ENCODE results near the gene BAHCC1. TPM values are rescaled to one million over a fixed set of nuclear protein-coding genes. Genes with fewer than 3 reads are reported as not detected.

The BAHCC1 gene
- total and polyA plus RNA-seq, 2 donors (not counting 3 experiments of a cell fraction or from before 2014, with no cell fraction given), result 4.7 to 11.6 TPM

- no peaks in the 10 kb centered on the region for H3K27me3 ChIP-seq (ENCODE audit: control insufficient read depth in 2 of 2, insufficient read depth in 2 of 2, low read length in 2 of 2)
- H3K27ac ChIP-seq (ENCODE audit: insufficient read depth, low read depth, low read length), result no peak overlapping the region
- POLR2A ChIA-PET, result no interaction called here
- H4K20me1 ChIP-seq (replicated peaks; ENCODE audit: control insufficient read depth, extremely low read depth, insufficient read depth, low read length), result no peaks in the 10 kb centered on the region
- CTCF ChIA-PET, result no interaction called here
- DNase-seq (ENCODE audit: low read depth, low spot score), result no peak
- H3K36me3 ChIP-seq (ENCODE audit: control insufficient read depth in 2 of 2, extremely low read depth in 1 of 2, insufficient read depth in 2 of 2, low read length in 2 of 2), result no peaks in the 10 kb centered on the region
- H3K9ac ChIP-seq (replicated peaks; ENCODE audit: extremely low read depth, insufficient read depth, low read length), result no peak overlapping the region
- peak overlapping the region; percentile 4 for H3K4me2 ChIP-seq (ENCODE audit: insufficient read depth, low read length)
- no peak for TF ChIP-seq FOS (IDR thresholded peaks at IDR 0.05; ENCODE audit: borderline replicate concordance, insufficient read depth, low read length)
- TF ChIP-seq EZH2 (IDR thresholded peaks at IDR 0.05; ENCODE audit: borderline replicate concordance, low read depth, low read length, severe bottlenecking), result no peak
- TF ChIP-seq GATA2 (IDR thresholded peaks at IDR 0.05; ENCODE audit: insufficient read depth, insufficient read length, low read depth, low read length), result no peak
- no peak for TF ChIP-seq CTCF (IDR thresholded peaks at IDR 0.05; ENCODE audit: extremely low read depth in 1 of 2, insufficient read depth in 1 of 2, low read depth in 1 of 2, low read length in 2 of 2)
- no peak for TF ChIP-seq POLR2AphosphoS5 (IDR thresholded peaks at IDR 0.05; ENCODE audit: insufficient read depth, low read depth, low read length)
- no peak for TF ChIP-seq POLR2A (IDR thresholded peaks at IDR 0.05; ENCODE audit: low read depth, low read length)
- TF ChIP-seq MYC (IDR thresholded peaks at IDR 0.05; ENCODE audit: low read depth, low read length), result no peak
- no peak for TF ChIP-seq JUN (IDR thresholded peaks at IDR 0.05; ENCODE audit: borderline replicate concordance, insufficient read depth, insufficient read length, low read depth)
- no peak for TF ChIP-seq MAX (IDR thresholded peaks at IDR 0.05; ENCODE audit: insufficient read depth, insufficient read length)
- H2AFZ ChIP-seq (ENCODE audit: low read depth, low read length), result no peak overlapping the region
- dilution Hi-C loops (cut with MboI; ENCODE audit: extremely low pct_ligation_motif_present, low sequenced_read_pairs) (no loop called here), intact Hi-C loops (cut with micrococcal nuclease) (no loop called here)
- no peaks in the 10 kb centered on the region for H3K79me2 ChIP-seq (ENCODE audit: control insufficient read depth, insufficient read depth, low read length)
- no peak for FAIRE-seq
- H3K9me3 ChIP-seq (replicated peaks; ENCODE audit: control insufficient read depth, insufficient read depth, low read length), result no peaks in the 10 kb centered on the region
- no peak overlapping the region for H3K4me3 ChIP-seq (replicated peaks in 1 of 3; ENCODE audit: insufficient read depth in 1 of 3, low read depth in 1 of 3, low read length in 3 of 3)
- no peaks in the 10 kb centered on the region for H3K9me1 ChIP-seq (replicated peaks; ENCODE audit: control insufficient read depth, extremely low read depth, insufficient read depth, low read length)
- peaks cover 19% of the 10 kb centered on the region for H3K4me1 ChIP-seq (ENCODE audit: control insufficient read depth, extremely low read depth, insufficient read depth, low read length)
- BruUV-seq (replicated peaks), result no TSS peak
Measured at GRCh38 chr17:81453712-81454111, 58.5 kb downstream of the BAHCC1 start.

Data from endothelial cell of umbilical vein (primary cell).